Measurements from ENCODE around the gene LY6G6D.

DNA sequence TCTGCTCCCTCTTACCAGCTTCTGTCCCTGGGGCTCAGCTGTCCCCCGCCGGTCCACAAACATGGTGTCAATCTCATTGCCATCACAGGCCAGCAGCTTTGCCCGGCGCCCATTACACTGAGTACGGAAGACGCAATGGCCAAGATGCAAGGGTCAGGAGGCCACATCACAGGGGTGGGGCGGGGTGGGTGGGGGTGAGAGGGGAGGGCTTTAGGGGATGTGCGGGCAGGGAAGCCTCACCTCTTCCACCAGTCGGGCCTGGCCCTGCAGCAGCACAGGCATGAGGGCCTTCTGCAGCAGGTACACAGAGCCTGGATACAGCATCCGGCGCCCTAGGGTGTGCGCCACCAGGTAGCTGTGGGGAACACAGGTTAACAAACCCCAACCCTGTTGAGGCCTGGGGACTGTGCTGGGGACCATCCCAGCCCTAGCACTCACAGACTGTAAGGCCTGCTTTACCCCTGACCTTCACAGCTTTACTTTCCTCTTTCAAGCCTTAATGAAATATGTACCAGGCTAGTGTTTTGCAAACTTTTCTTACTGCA, 23.5 kb upstream of the LY6G6D start:
- TF ChIP-seq EZH2 (IDR thresholded peaks at IDR 0.05; ENCODE audit: borderline replicate concordance) = no peak
- TF ChIP-seq, protein P1, sequence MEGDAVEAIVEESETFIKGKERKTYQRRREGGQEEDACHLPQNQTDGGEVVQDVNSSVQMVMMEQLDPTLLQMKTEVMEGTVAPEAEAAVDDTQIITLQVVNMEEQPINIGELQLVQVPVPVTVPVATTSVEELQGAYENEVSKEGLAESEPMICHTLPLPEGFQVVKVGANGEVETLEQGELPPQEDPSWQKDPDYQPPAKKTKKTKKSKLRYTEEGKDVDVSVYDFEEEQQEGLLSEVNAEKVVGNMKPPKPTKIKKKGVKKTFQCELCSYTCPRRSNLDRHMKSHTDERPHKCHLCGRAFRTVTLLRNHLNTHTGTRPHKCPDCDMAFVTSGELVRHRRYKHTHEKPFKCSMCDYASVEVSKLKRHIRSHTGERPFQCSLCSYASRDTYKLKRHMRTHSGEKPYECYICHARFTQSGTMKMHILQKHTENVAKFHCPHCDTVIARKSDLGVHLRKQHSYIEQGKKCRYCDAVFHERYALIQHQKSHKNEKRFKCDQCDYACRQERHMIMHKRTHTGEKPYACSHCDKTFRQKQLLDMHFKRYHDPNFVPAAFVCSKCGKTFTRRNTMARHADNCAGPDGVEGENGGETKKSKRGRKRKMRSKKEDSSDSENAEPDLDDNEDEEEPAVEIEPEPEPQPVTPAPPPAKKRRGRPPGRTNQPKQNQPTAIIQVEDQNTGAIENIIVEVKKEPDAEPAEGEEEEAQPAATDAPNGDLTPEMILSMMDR (IDR thresholded peaks at IDR 0.05; ENCODE audit: poor library complexity) = no peak
- no peak for TF ChIP-seq EZH2phosphoT487 (IDR thresholded peaks at IDR 0.05; ENCODE audit: low read depth, severe bottlenecking, unreplicated experiment)
